Measurements from ENCODE around the gene TMEM175.

DNA sequence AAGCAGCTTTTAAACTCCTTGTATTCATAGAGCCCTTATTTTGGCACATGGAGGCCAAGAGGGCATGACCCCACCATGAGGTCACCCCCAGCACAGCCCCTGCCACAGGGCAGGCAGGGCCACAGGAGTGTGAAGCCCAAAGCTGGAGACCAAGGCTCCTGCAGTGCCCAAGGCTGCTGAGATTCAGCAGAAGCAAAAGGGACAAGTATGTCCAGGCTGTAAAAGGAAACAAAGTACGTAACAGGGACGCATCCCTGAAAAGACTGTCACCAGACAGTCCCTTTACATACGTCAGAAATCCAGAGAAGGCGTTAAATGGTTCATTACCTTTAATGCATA lies 19.0 kb upstream of the TMEM175 start:
- no peak for TF ChIP-seq POLR2A (IDR thresholded peaks at IDR 0.05)
- TF ChIP-seq, protein P1, sequence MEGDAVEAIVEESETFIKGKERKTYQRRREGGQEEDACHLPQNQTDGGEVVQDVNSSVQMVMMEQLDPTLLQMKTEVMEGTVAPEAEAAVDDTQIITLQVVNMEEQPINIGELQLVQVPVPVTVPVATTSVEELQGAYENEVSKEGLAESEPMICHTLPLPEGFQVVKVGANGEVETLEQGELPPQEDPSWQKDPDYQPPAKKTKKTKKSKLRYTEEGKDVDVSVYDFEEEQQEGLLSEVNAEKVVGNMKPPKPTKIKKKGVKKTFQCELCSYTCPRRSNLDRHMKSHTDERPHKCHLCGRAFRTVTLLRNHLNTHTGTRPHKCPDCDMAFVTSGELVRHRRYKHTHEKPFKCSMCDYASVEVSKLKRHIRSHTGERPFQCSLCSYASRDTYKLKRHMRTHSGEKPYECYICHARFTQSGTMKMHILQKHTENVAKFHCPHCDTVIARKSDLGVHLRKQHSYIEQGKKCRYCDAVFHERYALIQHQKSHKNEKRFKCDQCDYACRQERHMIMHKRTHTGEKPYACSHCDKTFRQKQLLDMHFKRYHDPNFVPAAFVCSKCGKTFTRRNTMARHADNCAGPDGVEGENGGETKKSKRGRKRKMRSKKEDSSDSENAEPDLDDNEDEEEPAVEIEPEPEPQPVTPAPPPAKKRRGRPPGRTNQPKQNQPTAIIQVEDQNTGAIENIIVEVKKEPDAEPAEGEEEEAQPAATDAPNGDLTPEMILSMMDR (IDR thresholded peaks at IDR 0.05): no peak

Data from lower leg skin (tissue), 3 donors.